GM10248 (cell line): ENCODE measurements around the gene BRSK2.

Source experiments
- CTCF ChIA-PET: fragments of 300-600 bp; sonication (Branson Sonifier 250); formaldehyde crosslinking; extraction: SDS; loops from one replicate; lab custom pipeline; 2021; ENCODE audit warnings: antibody characterized with exemption; lab: Yijun Ruan, JAX
- POLR2A ChIA-PET: fragments of 350-650 bp; sonication (Branson Sonifier 250); formaldehyde crosslinking; extraction: SDS; loops from one replicate; lab custom pipeline; 2020; ENCODE audit warnings: antibody characterized with exemption; lab: Yijun Ruan, JAX
- DNase-seq: peaks from one replicate; pipeline ENCODE4 v3.0.0; 2012; ENCODE audit errors: extremely low spot score
- CTCF ChIP-seq: IDR thresholded peaks from 2 replicates; pipeline ENCODE4 v1.5.1; 2012; ENCODE audit warnings: mild to moderate bottlenecking, low read depth; ENCODE audit errors: extremely low read depth, missing control alignments, control extremely low read depth

The BRSK2 gene

GRCh38 chr11:1397146-1397861 lies 7.6 kb downstream of the BRSK2 start:
- no peak for DNase-seq
- POLR2A ChIA-PET, result no interaction called here
- TF ChIP-seq CTCF, result no peak
- CTCF ChIA-PET, result no interaction called here

- ChIA-PET POLR2A (no interaction called here), CTCF (no interaction called here)
- no peak for DNase-seq
- no peak for TF ChIP-seq CTCF
Observed at GRCh38 chr11:1397862-1398527, 8.3 kb downstream of the BRSK2 start.

- DNase-seq, result no peak
- ChIA-PET POLR2A (no interaction called here), CTCF (no interaction called here)
- TF ChIP-seq CTCF, result no peak
Observed at GRCh38 chr11:1398528-1399235, 8.9 kb downstream of the BRSK2 start.

GRCh38 chr11:1399386-1400316 lies 9.9 kb downstream of the BRSK2 start:
- ChIA-PET POLR2A (no interaction called here), CTCF (no interaction called here)
- no peak for TF ChIP-seq CTCF
- DNase-seq, result no peak

- ChIA-PET POLR2A (no interaction called here), CTCF (no interaction called here)
- DNase-seq, result no peak
- no peak for TF ChIP-seq CTCF
Observed at GRCh38 chr11:1400317-1401170, 10.8 kb downstream of the BRSK2 start.
